GM18498 (cell line): ENCODE results near the gene PUS1.
A peak's percentile ranks its signal among the peaks of the same experiment; 100 is the strongest.
"Not testable (repeated sequence)": the region's sequence is repeated elsewhere in the genome, so short reads cannot be mapped to it uniquely, and the experiment has no call there.

Experiments used
- ATAC-seq: cut with Tn5 transposase; IDR thresholded peaks from one replicate; pipeline ENCODE4 v1.9.1; 2021; ENCODE audit warnings: mild to moderate bottlenecking, moderate library complexity; ENCODE audit not compliant: unreplicated experiment

PUS1 gene

GRCh38 chr12:131928711-131929580 is at the start of gene PUS1:
PUS1 (plus strand) TSS chr12:131929276; CDS start chr12:131929723, 447 bp downstream.
- peak; percentile 73 for ATAC-seq

GRCh38 chr12:131882804-131883520 is 46.1 kb upstream of the PUS1 start:
- no peak for ATAC-seq

GRCh38 chr12:131883521-131883900 is 45.6 kb upstream of the PUS1 start:
- no peak for ATAC-seq

GRCh38 chr12:131885076-131885475 is 44.0 kb upstream of the PUS1 start:
- ATAC-seq = not testable (repeated sequence)

GRCh38 chr12:131885543-131886057 is 43.5 kb upstream of the PUS1 start:
- no peak for ATAC-seq

GRCh38 chr12:131891722-131892121 is 37.4 kb upstream of the PUS1 start:
- ATAC-seq = not testable (repeated sequence)

GRCh38 chr12:131892711-131893604 is 36.1 kb upstream of the PUS1 start:
- ATAC-seq = no peak

GRCh38 chr12:131893605-131894312 is 35.3 kb upstream of the PUS1 start:
- no peak for ATAC-seq

- peak; percentile 83 for ATAC-seq
Measured at GRCh38 chr12:131894313-131894860, 34.7 kb upstream of the PUS1 start, which contains the start of gene ULK1. ULK1 (plus strand) TSS chr12:131894622; CDS start chr12:131895002, 380 bp downstream.

- no peak for ATAC-seq
Measured at GRCh38 chr12:131894981-131895639, 34.0 kb upstream of the PUS1 start.

GRCh38 chr12:131895640-131896079 is 33.4 kb upstream of the PUS1 start:
- ATAC-seq = peak; percentile 11

GRCh38 chr12:131896080-131896810 is 32.8 kb upstream of the PUS1 start:
- peak; percentile 71 for ATAC-seq

- ATAC-seq = no peak
Measured at GRCh38 chr12:131896811-131897270, 32.2 kb upstream of the PUS1 start.

GRCh38 chr12:131897276-131897675 is 31.8 kb upstream of the PUS1 start:
- ATAC-seq = no peak

- ATAC-seq = no peak
Measured at GRCh38 chr12:131897875-131898274, 31.2 kb upstream of the PUS1 start.

- no peak for ATAC-seq
Measured at GRCh38 chr12:131900397-131900796, 28.7 kb upstream of the PUS1 start.

- no peak for ATAC-seq
Measured at GRCh38 chr12:131901431-131902331, 27.4 kb upstream of the PUS1 start.
